ENCODE measurements around the gene PEX16. TPM values are rescaled to one million over a fixed set of nuclear protein-coding genes. Genes with fewer than 3 reads are reported as not detected.
A peak's percentile ranks its signal among the peaks of the same experiment; 100 is the strongest.

PEX16 gene
- total and polyA plus RNA-seq, 2 experiments from 2014 or later: 28.0 to 32.8 TPM

DNA sequence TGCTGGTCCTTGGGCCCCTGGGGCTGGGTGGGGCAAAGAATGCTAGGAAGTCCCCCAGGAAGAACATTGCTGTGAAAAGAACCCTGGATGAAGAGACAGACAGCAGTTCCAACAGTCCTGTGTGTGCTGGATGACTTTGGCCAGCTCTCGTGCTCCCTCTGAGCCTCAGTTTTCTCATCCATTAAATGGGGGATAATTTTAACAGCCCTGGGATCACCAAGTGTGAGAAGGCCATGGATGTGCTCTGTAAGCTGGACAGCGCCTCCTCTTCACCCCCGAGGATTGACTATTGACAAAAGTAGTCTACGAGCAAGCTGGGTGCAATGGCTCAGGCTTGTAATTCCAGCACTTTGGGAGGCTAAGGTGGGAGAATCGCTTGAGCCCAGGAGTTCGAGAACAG, 7.2 kb upstream of the PEX16 start:
- peaks cover 8% of the 10 kb centered on the region for H3K27me3 ChIP-seq
- no peak overlapping the region for H3K4me2 ChIP-seq
- peaks cover 12% of the 10 kb centered on the region for H3K4me1 ChIP-seq (ENCODE audit: insufficient read depth)
- H3K79me2 ChIP-seq: no peaks in the 10 kb centered on the region
- H3K9me2 ChIP-seq (replicated peaks; ENCODE audit: insufficient read depth): no peaks in the 10 kb centered on the region
- WGBS (ENCODE audit: low lambda C conversion rate, missing lambda C conversion rate): 91% methylated on average over 6 of the region's 6 CpGs
- H3K4me3 ChIP-seq: no peak overlapping the region
- no peaks in the 10 kb centered on the region for H3K9me3 ChIP-seq (ENCODE audit: low read depth)
- H4K20me1 ChIP-seq (ENCODE audit: insufficient read depth, poor library complexity, severe bottlenecking): no peaks in the 10 kb centered on the region
- H3K27ac ChIP-seq: no peak overlapping the region
- no peak for DNase-seq (ENCODE audit: low spot score)
- H3K36me3 ChIP-seq (replicated peaks; ENCODE audit: insufficient read depth, low read depth): no peaks in the 10 kb centered on the region
- no peak overlapping the region for H2AFZ ChIP-seq
- no peak for TF ChIP-seq EZH2phosphoT487 (IDR thresholded peaks at IDR 0.05; ENCODE audit: low read depth, severe bottlenecking, unreplicated experiment)
- no peak for TF ChIP-seq EZH2 (IDR thresholded peaks at IDR 0.05; ENCODE audit: borderline replicate concordance)

DNA sequence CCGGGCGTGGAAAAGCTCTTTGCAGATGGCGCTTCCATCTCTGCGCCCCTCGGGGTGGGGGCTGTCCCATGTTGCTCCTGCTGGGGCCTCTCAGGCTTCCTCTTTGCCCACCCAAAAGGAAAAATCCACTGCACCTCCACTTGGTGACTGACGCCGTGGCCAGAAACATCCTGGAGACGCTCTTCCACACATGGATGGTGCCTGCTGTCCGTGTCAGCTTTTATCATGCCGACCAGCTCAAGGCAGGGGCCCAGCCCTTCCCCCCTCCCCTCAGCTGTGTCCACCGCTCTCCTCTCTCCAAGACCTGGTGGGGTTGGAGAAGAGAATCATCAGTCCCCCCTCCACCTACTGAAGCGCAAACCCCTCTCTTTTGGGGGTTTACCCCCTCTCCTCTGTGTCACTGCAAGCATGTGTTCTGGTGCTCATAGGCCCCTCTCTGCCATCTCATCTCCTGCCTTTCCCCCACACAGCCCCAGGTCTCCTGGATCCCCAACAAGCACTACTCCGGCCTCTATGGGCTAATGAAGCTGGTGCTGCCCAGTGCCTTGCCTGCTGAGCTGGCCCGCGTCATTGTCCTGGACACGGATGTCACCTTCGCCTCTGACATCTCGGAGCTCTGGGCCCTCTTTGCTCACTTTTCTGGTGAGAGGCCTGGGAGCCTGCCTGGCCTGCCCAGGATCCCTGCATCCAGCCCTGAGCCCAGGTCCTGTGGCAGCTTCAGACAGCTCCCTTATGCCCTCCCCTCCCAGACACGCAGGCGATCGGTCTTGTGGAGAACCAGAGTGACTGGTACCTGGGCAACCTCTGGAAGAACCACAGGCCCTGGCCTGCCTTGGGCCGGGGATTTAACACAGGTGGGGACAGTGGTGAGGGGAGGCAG, 6.6 kb upstream of the PEX16 start:
- Histone ChIP-seq H3K4me1 (ENCODE audit: insufficient read depth) (peaks cover 12% of the 10 kb centered on the region), H3K79me2 (no peaks in the 10 kb centered on the region), H2AFZ (no peak overlapping the region), H3K4me2 (no peak overlapping the region), H3K27me3 (peaks cover 8% of the 10 kb centered on the region), H3K9me3 (ENCODE audit: low read depth) (no peaks in the 10 kb centered on the region), H4K20me1 (ENCODE audit: insufficient read depth, poor library complexity, severe bottlenecking) (no peaks in the 10 kb centered on the region), H3K4me3 (no peak overlapping the region), H3K36me3 (replicated peaks; ENCODE audit: insufficient read depth, low read depth) (no peaks in the 10 kb centered on the region), H3K9me2 (replicated peaks; ENCODE audit: insufficient read depth) (no peaks in the 10 kb centered on the region), H3K27ac (no peak overlapping the region)
- no peak for DNase-seq (ENCODE audit: low spot score)
- TF ChIP-seq, protein P1, sequence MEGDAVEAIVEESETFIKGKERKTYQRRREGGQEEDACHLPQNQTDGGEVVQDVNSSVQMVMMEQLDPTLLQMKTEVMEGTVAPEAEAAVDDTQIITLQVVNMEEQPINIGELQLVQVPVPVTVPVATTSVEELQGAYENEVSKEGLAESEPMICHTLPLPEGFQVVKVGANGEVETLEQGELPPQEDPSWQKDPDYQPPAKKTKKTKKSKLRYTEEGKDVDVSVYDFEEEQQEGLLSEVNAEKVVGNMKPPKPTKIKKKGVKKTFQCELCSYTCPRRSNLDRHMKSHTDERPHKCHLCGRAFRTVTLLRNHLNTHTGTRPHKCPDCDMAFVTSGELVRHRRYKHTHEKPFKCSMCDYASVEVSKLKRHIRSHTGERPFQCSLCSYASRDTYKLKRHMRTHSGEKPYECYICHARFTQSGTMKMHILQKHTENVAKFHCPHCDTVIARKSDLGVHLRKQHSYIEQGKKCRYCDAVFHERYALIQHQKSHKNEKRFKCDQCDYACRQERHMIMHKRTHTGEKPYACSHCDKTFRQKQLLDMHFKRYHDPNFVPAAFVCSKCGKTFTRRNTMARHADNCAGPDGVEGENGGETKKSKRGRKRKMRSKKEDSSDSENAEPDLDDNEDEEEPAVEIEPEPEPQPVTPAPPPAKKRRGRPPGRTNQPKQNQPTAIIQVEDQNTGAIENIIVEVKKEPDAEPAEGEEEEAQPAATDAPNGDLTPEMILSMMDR (IDR thresholded peaks at IDR 0.05; ENCODE audit: poor library complexity): no peak
- TF ChIP-seq EZH2phosphoT487 (IDR thresholded peaks at IDR 0.05; ENCODE audit: low read depth, severe bottlenecking, unreplicated experiment) (no peak), EZH2 (IDR thresholded peaks at IDR 0.05; ENCODE audit: borderline replicate concordance) (no peak)
- WGBS (ENCODE audit: low lambda C conversion rate, missing lambda C conversion rate): 84% methylated on average over 20 of the region's 22 CpGs

DNA sequence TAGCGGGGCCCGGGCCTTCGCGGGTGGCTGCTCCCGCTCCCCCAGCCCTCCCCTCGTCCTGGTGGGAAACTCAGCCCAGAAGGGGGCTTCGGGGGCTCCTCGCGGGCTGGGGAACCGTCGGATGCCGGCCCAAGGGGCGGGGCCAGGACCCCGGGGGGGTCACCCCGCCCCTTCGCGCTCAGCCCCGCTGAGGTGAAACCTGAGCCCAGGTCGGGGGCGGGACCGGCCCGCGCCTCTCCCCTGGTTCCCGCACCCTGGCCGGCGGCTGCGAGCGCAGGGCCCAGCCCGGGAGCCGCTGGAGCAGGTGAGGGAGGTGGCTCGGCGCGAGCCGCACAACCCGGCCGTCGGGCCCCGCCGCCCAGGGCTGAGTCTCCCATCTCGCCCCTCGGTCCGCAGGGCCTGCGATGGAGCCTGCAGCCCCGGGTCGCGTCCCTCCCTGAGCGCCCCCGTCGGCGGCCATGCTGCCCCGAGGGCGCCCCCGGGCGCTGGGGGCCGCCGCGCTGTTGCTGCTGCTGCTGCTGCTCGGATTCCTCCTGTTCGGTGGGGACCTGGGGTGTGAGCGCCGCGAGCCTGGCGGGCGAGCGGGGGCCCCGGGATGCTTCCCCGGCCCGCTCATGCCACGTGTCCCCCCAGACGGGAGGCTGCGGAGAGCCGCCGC, 4.9 kb upstream of the PEX16 start, which contains the start of gene LARGE2:
LARGE2 (plus strand) TSS at position 232 of the 658 bp plus-strand sequence; CDS start at position 459, 227 bp downstream.
- no peaks in the 10 kb centered on the region for H3K79me2 ChIP-seq
- peak within 1 kb of the TSS; percentile 45 for H3K4me3 ChIP-seq
- under 1% methylated on average over 35 of the region's 73 CpGs for WGBS (ENCODE audit: low lambda C conversion rate, missing lambda C conversion rate)
- no peaks in the 10 kb centered on the region for H3K9me2 ChIP-seq (replicated peaks; ENCODE audit: insufficient read depth)
- H4K20me1 ChIP-seq (ENCODE audit: insufficient read depth, poor library complexity, severe bottlenecking): no peaks in the 10 kb centered on the region
- H3K27ac ChIP-seq: peak within 1 kb of the TSS; percentile 80
- H3K27me3 ChIP-seq: peaks cover 8% of the 10 kb centered on the region
- peak within 1 kb of the TSS; percentile 79 for H2AFZ ChIP-seq
- peaks cover 12% of the 10 kb centered on the region for H3K4me1 ChIP-seq (ENCODE audit: insufficient read depth)
- peak; percentile 77 for DNase-seq (ENCODE audit: low spot score)
- H3K4me2 ChIP-seq: peak within 1 kb of the TSS; percentile 92
- H3K9me3 ChIP-seq (ENCODE audit: low read depth): no peaks in the 10 kb centered on the region
- no peaks in the 10 kb centered on the region for H3K36me3 ChIP-seq (replicated peaks; ENCODE audit: insufficient read depth, low read depth)
- TF ChIP-seq, protein P1 (IDR thresholded peaks at IDR 0.05; ENCODE audit: poor library complexity): no peak
- TF ChIP-seq EZH2phosphoT487 (IDR thresholded peaks at IDR 0.05; ENCODE audit: low read depth, severe bottlenecking, unreplicated experiment) (no peak), EZH2 (IDR thresholded peaks at IDR 0.05; ENCODE audit: borderline replicate concordance) (peak; percentile 40)
